ENCODE data around the gene ELL2. TPM values are rescaled to one million over a fixed set of nuclear protein-coding genes. Genes with fewer than 3 reads are reported as not detected.

ELL2 gene
- total RNA-seq, result 11.3 TPM

GRCh38 chr5:95961617-95962474 is at the start of gene ELL2:
Gene ELL2 (minus strand): TSS chr5:95961851. CDS start chr5:95961721, 130 bp downstream.
- DNase-seq (ENCODE audit: low read depth in 2 of 3, low spot score in 2 of 3), result peak; percentile 93 to 100 (median 98)

DNA sequence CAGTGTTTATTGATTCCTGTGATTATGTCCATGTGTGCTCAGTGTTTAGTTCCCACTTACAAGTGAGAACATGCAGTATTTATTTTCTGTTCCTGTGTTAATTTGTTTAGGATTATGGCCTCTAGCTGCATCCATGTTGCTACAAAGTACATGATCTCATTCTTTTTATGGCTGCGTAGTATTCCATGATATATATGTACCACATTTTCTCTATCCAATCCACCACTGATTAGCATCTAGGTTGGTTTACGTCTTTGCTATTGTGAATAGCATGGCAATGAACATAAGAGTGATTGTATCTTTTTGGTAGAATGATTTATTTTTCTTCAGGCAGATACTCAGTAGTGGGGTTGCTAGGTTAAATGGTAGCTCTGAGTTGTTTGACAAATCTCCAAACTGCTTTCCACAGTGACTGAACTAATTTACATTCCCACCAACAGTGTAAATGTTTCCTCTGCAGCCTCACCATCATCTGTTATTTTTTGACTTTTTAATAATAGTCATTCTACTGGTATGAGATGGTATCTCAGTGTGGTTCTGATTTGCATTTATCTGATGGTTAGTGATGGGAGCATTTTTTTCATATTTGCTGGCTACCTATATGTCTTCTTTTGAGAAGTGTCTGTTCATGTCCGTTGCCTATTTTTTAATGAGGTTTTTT is 47.5 kb upstream of the ELL2 start:
- DNase-seq (ENCODE audit: low read depth in 2 of 3, low spot score in 2 of 3), result no peak

GRCh38 chr5:96008487-96008886 is 46.8 kb upstream of the ELL2 start:
- DNase-seq (ENCODE audit: low read depth in 2 of 3, low spot score in 2 of 3), result no peak

DNA sequence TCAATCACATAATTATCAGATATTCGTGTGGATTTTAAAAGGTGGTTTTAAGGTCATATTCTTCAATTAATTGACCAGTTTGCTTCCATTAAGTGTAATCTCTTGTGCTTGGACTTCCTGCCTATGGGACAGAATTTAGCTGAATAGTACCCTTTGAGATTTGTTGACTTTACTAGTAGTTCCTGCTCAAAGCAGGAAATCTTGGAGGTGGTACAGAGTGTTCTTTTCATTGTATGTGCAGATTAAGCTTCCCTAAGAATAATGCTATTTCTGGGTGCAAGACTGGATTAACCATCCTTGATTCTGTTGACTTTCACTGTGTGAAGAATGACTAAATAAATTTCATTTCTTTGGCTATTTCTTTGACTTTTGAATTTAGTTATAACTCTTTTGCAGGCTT is 45.4 kb upstream of the ELL2 start:
- DNase-seq (ENCODE audit: low read depth in 2 of 3, low spot score in 2 of 3), result no peak

DNA sequence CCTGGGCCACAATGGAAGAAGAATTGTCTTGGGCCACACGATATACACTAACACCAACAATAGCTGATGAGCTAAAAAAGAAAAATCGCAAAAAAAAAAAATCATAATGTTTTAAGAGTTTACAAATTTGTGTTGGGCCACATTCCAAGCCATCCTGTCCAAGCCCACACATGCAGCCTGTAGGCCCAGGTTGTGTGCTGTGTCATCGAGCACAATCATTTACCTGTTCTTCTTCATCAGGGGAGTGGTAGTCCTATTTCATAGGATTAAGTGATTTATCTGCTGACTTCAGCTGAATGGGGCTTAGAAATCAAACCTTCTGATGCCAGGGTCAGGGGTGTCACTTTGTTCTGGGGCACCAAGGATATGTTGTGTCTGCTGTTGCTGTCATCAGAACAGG is 44.6 kb upstream of the ELL2 start:
- no peak for DNase-seq (ENCODE audit: low read depth in 2 of 3, low spot score in 2 of 3)

DNA sequence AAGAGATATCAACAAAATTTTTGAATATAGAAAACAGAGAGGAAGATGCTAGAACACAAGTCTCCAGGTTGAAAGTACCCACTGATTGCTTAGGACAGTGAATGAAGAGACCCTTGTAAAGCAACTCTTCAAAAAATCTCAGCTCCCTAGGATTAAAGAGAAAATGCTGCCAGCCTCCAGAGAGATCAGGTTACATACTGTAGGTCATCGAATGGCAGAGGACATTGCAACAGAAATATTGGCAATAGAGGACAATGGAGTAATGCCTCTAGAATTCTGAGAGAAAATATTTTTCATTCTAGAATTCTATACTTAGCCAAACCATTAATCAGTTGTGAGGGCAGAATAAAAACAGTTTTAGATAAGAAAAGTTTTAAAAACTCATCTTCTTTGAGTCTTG is 43.1 kb upstream of the ELL2 start:
- no peak for DNase-seq (ENCODE audit: low read depth in 2 of 3, low spot score in 2 of 3)

GRCh38 chr5:96004087-96004486 is 42.4 kb upstream of the ELL2 start:
- DNase-seq (ENCODE audit: low read depth in 2 of 3, low spot score in 2 of 3), result no peak

- DNase-seq (ENCODE audit: low read depth in 2 of 3, low spot score in 2 of 3), result no peak
Measured at GRCh38 chr5:96001262-96001661, 39.6 kb upstream of the ELL2 start.

- no peak for DNase-seq (ENCODE audit: low read depth in 2 of 3, low spot score in 2 of 3)
Measured at GRCh38 chr5:96000308-96000707, 38.7 kb upstream of the ELL2 start.

- no peak for DNase-seq (ENCODE audit: low read depth in 2 of 3, low spot score in 2 of 3)
Measured at GRCh38 chr5:95996904-95997723, 35.5 kb upstream of the ELL2 start.

GRCh38 chr5:95995962-95996489 is 34.4 kb upstream of the ELL2 start:
- DNase-seq (ENCODE audit: low read depth in 2 of 3, low spot score in 2 of 3), result no peak

DNA sequence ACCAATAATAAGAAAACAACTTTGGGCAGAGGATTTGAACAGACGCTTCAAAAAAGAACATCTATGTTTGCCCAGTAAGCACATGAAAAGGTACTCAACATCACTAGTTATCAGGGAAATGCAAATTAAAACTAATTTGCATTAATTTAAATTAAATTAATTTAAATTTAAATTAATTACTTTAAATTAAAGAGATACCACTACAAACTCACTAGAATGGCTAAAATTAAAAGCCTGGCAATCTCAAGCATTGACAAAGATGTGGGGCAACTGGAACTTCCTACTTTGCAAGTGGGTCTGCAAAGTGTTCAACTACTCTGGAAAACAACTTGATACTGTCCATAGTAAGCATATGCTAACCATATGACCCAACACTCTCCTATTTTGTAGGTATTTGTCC is 32.1 kb upstream of the ELL2 start:
- no peak for DNase-seq (ENCODE audit: low read depth in 2 of 3, low spot score in 2 of 3)

DNA sequence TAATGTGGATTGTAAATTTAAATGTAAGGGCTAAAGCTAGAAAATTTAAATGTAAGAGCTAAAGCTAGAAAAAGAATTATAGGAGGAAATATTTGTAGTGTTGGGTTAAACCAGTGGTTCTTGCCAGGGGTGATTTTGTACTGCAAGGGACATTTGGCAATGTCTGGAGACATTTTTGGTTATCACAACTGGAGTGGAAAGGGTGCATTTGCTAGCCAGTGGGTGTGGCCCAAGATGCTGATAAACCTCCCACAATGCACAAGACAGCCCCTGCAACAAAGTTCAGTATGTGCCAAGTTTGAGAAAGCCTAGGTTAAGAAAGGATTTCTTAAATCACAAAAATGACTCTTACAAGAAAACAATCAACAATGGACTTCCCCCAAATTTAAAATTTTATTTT is 31.6 kb upstream of the ELL2 start:
- no peak for DNase-seq (ENCODE audit: low read depth in 2 of 3, low spot score in 2 of 3)

- DNase-seq (ENCODE audit: low read depth in 2 of 3, low spot score in 2 of 3), result no peak
Measured at GRCh38 chr5:95989283-95990048, 27.8 kb upstream of the ELL2 start.

- no peak for DNase-seq (ENCODE audit: low read depth in 2 of 3, low spot score in 2 of 3)
Measured at GRCh38 chr5:95988877-95989276, 27.2 kb upstream of the ELL2 start.

GRCh38 chr5:95988094-95988493 is 26.4 kb upstream of the ELL2 start:
- DNase-seq (ENCODE audit: low read depth in 2 of 3, low spot score in 2 of 3), result no peak

DNA sequence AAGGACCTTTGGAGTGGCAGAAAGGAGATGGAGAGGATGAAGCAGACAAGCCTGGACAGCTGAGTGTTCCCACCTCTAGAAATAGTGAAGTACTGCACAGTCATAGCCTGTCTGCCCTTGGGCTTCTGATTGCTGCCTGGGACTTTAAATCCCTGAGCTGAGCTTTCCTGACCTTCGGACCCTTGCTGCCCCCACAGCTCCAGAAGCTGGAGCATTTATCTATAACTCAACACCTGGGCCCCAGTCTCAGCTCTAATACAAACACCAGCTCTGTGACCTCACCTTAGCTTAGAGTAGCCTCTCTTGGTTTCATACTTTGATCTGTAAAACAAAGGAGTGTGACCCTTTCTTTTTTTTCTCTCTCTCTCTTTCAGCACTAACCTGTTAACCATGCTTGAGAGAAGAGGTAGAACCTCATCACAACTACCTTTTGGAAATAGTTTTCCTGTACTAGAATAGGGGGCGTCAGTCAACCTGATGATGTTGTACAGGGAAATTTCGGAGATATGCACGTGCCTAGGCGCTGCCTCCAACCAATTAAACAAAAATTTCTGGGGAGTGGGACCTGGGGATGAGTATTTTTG is 25.4 kb upstream of the ELL2 start:
- DNase-seq (ENCODE audit: low read depth in 2 of 3, low spot score in 2 of 3), result no peak

DNA sequence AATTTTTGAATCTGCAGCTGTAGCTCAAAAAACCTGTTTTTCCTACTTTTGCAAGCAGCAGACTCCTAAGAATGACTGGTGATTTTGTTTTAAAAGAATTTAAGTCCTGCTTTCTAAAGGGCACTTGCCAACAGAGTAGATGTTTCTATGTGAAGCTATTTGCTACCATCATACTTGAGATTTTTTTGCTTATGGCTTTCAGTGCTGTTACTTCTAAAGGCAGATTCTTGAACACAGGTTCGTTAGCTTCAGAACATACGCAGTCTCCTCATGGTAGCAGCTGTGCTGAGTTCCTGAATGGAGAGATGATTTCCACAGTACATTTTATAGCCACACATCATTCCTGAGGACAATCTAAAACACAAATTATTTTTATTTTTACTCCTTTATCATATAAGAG is 24.4 kb upstream of the ELL2 start:
- DNase-seq (ENCODE audit: low read depth in 2 of 3, low spot score in 2 of 3), result no peak

DNA sequence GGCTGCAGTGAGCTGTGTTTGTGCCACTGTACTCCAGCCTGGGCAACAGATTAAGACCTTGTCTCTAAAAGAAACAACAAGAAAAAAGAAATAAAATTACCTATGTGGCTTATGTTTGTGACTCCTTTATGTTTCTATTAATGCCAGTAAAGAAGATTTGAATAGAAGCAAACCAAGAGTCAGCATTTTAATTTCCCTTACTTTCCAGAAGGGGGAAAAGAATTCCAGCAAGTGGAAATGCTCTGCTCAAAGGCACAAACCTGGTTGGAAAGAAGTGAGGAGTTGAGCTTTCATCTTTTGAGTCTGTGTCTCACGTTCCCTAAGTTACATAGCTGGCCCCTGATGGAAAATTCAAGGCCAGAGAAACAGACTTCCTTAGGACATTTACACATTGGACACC is 23.6 kb upstream of the ELL2 start:
- no peak for DNase-seq (ENCODE audit: low read depth in 2 of 3, low spot score in 2 of 3)
